Neural crest cell (in vitro differentiated cells): ENCODE data around the gene SCARB1. TPM values are rescaled to one million over a fixed set of nuclear protein-coding genes. Genes with fewer than 3 reads are reported as not detected.

Experiments
- DNase-seq: peaks from one replicate; pipeline ENCODE4 v3.0.0; 2021; ENCODE audit warnings: low read depth, mixed read lengths, low spot score
- H3K27ac Mint-ChIP-seq: one replicate; pipeline ENCODE4 v1.8.0; 2021; ENCODE audit warnings: mild to moderate bottlenecking, mixed read lengths; ENCODE audit not compliant: unreplicated experiment
- H3K27me3 Mint-ChIP-seq: 2 replicates; pipeline ENCODE4 v1.8.0; 2021; ENCODE audit warnings: low read depth, mild to moderate bottlenecking, mixed read lengths
- H3K36me3 Mint-ChIP-seq: 2 replicates; pipeline ENCODE4 v1.8.0; 2021; ENCODE audit warnings: low read depth, mild to moderate bottlenecking, mixed read lengths
- H3K4me1 Mint-ChIP-seq: 2 replicates; pipeline ENCODE4 v1.8.0; 2021; ENCODE audit warnings: mixed read lengths
- H3K4me3 Mint-ChIP-seq: one replicate; pipeline ENCODE4 v1.8.0; 2021; ENCODE audit warnings: mild to moderate bottlenecking, mixed read lengths
- H3K9me3 Mint-ChIP-seq: 2 replicates; pipeline ENCODE4 v1.8.0; 2021; ENCODE audit warnings: mixed read lengths
- total RNA-seq: library from RNA; stranded (reverse); gene quantifications from 2 replicates; pipeline ENCODE4 v1.2.1, GENCODE V29; 2021
- TF ChIP-seq, protein P1 (sequence below): fragments of 200-600 bp; sonication (generic); conservative IDR thresholded peaks from 2 replicates; pipeline ENCODE4 v1.5.0; 2021; ENCODE audit warnings: antibody characterized with exemption, mild to moderate bottlenecking

Gene SCARB1
- total RNA-seq, 1 donor from 2014 or later: 50.9 TPM

DNA sequence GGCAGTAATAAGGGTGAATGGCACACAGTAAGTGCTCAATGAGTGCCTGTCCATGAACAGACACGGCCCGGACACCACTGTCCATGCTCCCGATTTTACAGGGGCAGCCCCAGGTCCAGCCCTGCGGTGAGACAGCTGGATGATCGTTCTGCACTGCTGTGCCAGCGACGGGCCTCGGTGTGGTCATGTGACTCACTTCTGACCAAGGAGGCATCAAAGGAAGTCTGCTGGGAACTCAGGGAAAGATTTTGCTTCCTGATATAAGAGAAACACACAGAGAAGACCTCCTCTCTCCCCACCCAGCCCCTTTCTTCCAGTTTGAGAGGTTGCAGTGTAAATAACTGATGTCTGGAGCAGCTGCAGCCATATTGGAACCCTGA lies 126.6 kb downstream of the SCARB1 start:
- Mint-ChIP-seq H3K27ac (no peak overlapping the region), H3K9me3 (no peaks in the 10 kb centered on the region), H3K4me1 (peaks cover 53% of the 10 kb centered on the region), H3K27me3 (peaks cover 76% of the 10 kb centered on the region), H3K4me3 (no peak overlapping the region), H3K36me3 (no peaks in the 10 kb centered on the region)
- no peak for DNase-seq
- TF ChIP-seq, protein P1, sequence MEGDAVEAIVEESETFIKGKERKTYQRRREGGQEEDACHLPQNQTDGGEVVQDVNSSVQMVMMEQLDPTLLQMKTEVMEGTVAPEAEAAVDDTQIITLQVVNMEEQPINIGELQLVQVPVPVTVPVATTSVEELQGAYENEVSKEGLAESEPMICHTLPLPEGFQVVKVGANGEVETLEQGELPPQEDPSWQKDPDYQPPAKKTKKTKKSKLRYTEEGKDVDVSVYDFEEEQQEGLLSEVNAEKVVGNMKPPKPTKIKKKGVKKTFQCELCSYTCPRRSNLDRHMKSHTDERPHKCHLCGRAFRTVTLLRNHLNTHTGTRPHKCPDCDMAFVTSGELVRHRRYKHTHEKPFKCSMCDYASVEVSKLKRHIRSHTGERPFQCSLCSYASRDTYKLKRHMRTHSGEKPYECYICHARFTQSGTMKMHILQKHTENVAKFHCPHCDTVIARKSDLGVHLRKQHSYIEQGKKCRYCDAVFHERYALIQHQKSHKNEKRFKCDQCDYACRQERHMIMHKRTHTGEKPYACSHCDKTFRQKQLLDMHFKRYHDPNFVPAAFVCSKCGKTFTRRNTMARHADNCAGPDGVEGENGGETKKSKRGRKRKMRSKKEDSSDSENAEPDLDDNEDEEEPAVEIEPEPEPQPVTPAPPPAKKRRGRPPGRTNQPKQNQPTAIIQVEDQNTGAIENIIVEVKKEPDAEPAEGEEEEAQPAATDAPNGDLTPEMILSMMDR: no peak

DNA sequence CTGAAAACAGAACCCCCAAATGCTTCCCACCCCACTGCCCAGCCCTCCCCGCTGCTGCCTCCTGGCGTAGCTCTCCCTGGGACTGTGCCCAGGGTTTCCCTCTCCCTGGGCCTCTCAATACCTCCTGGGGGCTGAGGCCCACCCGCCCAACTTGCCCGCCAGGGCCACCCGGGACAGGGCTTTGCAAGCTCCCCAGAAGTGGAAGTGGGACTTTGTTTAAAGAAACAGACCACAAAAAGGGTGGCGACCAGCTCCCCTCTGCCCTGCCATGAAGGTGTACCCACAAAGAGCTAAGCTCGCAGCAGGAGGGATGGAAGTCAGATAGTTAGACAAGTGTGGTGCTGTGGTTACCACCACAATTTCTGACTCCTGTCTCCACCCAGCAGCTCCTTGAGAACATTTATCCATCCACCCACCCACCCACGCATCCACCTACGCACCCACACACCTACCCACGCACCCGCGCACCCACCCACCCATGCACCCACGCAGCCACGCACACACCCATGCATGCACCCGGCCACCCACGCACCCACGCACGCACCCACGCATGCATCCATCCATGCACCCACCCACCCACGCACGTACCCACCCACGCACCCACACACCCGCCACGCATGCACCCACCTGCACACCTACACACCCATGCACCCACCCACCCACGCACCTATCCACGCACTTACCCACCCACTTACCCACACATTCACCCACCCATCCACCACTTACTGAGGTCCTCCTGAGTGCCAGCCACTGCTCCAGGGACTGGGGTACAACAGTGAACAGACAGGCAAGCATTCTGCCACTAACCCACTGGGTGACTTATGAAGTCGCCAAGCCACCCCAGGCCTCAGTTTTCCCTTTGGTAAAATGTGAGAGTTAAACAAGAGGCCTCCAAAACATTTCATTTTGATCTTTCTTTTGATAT lies 127.3 kb downstream of the SCARB1 start:
- no peaks in the 10 kb centered on the region for H3K9me3 Mint-ChIP-seq
- no peak overlapping the region for H3K4me3 Mint-ChIP-seq
- no peak for DNase-seq
- peaks cover 55% of the 10 kb centered on the region for H3K4me1 Mint-ChIP-seq
- H3K36me3 Mint-ChIP-seq: no peaks in the 10 kb centered on the region
- TF ChIP-seq, protein P1: no peak
- H3K27me3 Mint-ChIP-seq: peaks cover 74% of the 10 kb centered on the region
- no peak overlapping the region for H3K27ac Mint-ChIP-seq

DNA sequence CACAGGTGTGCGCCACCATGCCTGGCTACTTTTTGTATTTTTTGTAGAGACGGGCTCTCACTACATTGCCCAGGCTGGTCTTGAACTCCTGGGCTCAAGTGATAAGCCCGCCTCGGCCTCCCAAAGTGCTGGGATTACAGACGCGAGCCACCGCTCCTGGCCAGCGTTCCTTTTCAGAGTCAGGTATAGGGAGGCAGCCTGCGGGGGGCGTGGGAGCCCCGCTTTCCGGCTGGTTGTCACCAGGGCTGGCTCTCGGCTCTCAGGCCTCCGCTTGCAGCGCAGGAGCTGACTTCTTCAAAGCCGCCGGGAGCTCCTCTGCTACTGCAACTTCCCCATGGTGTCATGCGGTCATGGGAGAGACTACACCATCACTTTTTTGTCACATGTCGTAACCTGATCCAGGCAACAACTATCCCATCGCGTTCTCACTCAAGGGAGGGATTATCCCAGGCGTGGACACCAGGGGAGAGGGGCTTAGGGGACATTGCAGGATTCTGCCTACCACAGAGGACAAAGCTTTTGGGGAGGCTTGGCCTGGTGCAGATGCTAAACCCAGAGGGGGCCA lies 129.4 kb downstream of the SCARB1 start:
- DNase-seq: no peak
- Mint-ChIP-seq H3K27ac (peak overlapping the region; percentile 43), H3K9me3 (no peaks in the 10 kb centered on the region), H3K4me1 (peaks cover 59% of the 10 kb centered on the region), H3K27me3 (peaks cover 60% of the 10 kb centered on the region), H3K36me3 (no peaks in the 10 kb centered on the region), H3K4me3 (no peak overlapping the region)
- TF ChIP-seq, protein P1: peak; percentile 44

DNA sequence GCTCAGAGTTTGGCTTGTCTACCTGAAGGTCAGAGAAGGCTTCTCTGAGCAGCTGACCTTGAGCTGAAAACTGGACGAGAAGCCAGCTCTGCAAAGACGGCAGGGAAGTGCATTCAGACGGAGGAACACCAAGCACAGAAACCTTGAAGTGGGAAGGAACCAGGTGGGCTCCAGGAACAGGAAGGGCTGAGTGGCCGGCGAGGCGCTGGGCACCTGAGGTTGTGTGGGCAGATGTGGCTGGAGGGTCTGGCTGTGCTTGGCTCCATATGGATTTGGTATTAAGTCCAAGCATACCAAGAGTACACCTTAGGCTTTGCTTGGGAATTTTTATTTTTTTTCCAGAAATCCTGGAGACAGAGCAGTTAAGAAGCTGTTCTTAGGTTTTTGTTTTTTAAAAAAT lies 130.6 kb downstream of the SCARB1 start:
- TF ChIP-seq, protein P1: no peak
- Mint-ChIP-seq H3K4me3 (no peak overlapping the region), H3K9me3 (no peaks in the 10 kb centered on the region), H3K27me3 (peaks cover 50% of the 10 kb centered on the region), H3K27ac (peak overlapping the region; percentile 2), H3K36me3 (no peaks in the 10 kb centered on the region), H3K4me1 (peaks cover 49% of the 10 kb centered on the region)
- no peak for DNase-seq

DNA sequence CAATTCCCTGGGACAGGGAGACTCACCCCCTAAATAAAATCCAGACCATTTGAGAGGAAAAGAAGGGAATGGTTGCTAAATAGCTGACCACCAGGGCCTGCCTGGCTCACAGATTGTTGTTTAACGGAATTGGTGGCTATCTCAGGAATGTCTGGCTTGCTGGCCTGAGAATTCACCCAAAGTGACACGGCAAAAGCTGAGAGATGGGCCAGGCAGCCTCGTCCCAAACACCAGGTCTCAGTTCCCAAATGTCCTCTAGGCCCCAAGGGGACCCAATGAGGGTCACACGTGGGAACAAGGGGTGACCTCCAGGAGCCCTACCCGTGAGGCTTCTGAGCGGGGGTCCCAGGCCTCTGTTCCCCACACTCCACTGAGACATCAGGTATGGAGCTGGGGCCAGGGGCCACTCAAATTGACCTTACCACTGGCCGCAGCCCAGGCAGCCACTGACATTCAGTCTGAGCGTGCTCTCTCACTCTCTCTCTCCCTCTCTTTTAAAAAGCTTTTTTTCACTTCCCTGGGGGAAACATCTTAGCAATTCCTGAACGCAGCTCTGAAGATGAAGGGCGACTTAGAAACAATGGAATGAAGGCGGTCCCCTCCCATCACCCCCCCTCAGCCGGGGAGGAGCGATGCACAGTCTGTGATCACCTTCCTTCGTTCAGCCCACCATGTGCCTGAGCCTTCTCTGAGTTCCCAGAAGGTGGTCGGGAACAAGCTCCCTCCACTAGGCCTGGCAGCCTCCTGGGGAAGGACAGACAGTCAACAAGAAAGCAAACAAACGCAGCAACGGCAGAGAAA lies 131.2 kb downstream of the SCARB1 start:
- TF ChIP-seq, protein P1: no peak
- Mint-ChIP-seq H3K4me3 (no peak overlapping the region), H3K4me1 (peaks cover 47% of the 10 kb centered on the region), H3K9me3 (no peaks in the 10 kb centered on the region), H3K27me3 (peaks cover 45% of the 10 kb centered on the region), H3K36me3 (no peaks in the 10 kb centered on the region), H3K27ac (peak overlapping the region; percentile 2)
- no peak for DNase-seq
